Measurements from ENCODE around the gene CRIP2.

CRIP2 gene

DNA sequence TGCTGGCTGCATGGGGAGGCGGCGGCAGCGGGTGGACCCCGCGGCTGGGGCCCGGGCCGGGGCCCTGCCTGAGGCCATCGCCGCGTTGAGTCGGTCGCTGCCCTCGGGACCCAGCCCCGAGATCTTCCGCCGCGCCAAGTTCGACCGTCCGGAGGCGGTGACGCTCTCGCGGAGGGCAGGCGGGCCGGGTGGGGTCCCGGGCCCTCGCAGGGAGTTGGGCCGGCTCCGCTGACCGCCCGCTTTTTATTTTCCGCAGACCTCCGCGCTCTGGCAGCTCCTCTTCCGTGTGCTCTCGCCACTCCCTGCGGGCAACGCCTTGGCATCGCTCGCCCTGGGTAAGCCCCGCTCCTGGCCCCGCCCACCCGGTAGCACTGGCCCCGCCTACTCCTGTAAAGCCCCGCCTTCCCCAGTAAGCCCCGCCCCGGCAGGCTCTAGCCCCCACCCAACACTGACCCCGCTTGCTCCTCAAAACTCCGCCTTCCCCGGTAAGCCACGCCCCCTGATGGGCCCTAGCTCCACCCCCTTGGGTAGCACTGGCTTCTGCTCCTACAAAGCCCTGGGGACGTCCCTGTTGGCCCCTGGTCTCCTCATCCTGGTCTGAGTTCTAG lies 16.8 kb downstream of the CRIP2 start:
- no peak overlapping the region for H3K9ac ChIP-seq (ENCODE audit: low read length)
- H2AK5ac ChIP-seq (ENCODE audit: low read length), result no peak overlapping the region
- H2BK5ac ChIP-seq (ENCODE audit: low read depth, low read length, poor library complexity), result peak overlapping the region; percentile 49
- peak; percentile 77 for DNase-seq
- H3K4me3 ChIP-seq (ENCODE audit: low read depth, low read length), result peak overlapping the region; percentile 76
- peak overlapping the region; percentile 42 for H3K14ac ChIP-seq (ENCODE audit: low read length)
- peak overlapping the region; percentile 58 for H2AFZ ChIP-seq (ENCODE audit: insufficient read depth, low read length, poor library complexity)
- H3K79me2 ChIP-seq (ENCODE audit: control insufficient read depth, insufficient read depth, low read length, poor library complexity), result peaks cover 2% of the 10 kb centered on the region
- H4K91ac ChIP-seq (ENCODE audit: low read depth, low read length), result peak overlapping the region; percentile 13
- H3K18ac ChIP-seq (ENCODE audit: low read length), result no peak overlapping the region
- H3K36me3 ChIP-seq (ENCODE audit: control insufficient read depth in 1 of 2, insufficient read depth in 2 of 2, low read length in 2 of 2), result peaks cover 3 to 4% of the 10 kb centered on the region in 2 experiments
- H3K27me3 ChIP-seq (ENCODE audit: insufficient read depth, low read length), result peaks cover 16% of the 10 kb centered on the region
- H3K4ac ChIP-seq (ENCODE audit: low read depth, low read length), result no peak overlapping the region
- no CpG with 5 or more reads among the region's 53 CpGs for WGBS (ENCODE audit: extremely low coverage, insufficient coverage, insufficient read length)
- H3K9me3 ChIP-seq (ENCODE audit: insufficient read depth, low read depth, low read length), result peaks cover 17% of the 10 kb centered on the region
- peak overlapping the region; percentile 65 for H3K4me2 ChIP-seq (ENCODE audit: low read length)
- no peak overlapping the region for H3K23ac ChIP-seq (ENCODE audit: low read length)
- peaks cover 10% of the 10 kb centered on the region for H3K79me1 ChIP-seq (ENCODE audit: low read length)
- H3K4me1 ChIP-seq (ENCODE audit: control insufficient read depth in 1 of 2, insufficient read depth in 2 of 2, low read length in 2 of 2), result peaks cover 13 to 26% of the 10 kb centered on the region in 2 experiments
- no peak overlapping the region for H2BK12ac ChIP-seq (ENCODE audit: low read length)
- H3K27ac ChIP-seq (ENCODE audit: low read depth, low read length), result peak overlapping the region; percentile 42
- H2BK120ac ChIP-seq (ENCODE audit: insufficient read depth, low read length, poor library complexity), result peak overlapping the region; percentile 49
- peak overlapping the region; percentile 49 for H4K12ac ChIP-seq (ENCODE audit: low read depth, low read length)
- peak overlapping the region; percentile 42 for H4K8ac ChIP-seq (ENCODE audit: low read depth, low read length)

DNA sequence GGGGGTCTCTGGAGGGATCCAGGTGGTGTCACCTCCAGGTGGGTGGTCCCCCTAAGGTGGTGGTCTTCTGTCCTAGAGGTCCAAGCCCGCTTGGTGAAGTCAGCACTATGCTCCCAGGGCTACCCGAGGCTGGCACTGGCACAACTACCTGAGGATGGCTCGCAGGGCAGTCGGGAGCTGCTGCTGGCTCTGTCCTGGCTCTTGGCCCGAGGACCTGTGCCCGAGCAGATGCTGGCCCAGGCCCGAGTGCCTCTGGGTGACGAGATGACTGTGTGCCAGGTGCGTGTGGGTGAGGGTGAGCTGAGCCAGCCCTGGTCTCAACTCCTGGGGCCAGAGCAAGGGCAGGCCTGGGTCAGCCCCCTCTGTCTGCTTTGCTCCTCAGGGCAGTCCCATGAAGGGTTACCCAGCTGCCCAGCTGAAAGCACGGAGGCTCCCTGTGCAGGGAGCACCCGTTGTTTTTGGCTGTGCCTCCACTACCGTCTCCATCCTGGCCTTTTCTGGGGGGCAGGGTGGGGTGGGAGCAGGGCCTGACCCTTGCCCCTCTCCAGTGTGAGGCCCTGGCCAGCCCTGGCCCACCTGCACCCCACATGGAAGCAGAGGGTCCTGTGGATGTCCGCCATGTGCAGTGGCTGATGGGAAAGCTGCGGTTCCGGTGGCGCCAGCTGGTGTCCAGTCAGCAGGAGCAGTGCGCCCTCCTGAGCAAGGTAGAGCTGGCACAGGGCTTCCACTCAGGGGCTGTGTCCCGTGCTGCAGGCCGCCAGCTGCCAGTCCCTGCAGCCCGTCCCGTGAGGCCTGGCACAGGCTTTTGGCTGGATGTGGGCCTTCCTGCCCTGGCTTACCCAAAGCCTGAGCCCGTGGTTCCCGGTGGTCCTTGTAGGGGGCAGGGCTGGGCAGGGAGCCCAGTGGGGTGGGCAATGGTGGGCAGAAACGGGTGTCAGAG lies 17.7 kb downstream of the CRIP2 start:
- DNase-seq, result no peak
- no peak overlapping the region for H4K8ac ChIP-seq (ENCODE audit: low read depth, low read length)
- no peak overlapping the region for H3K23ac ChIP-seq (ENCODE audit: low read length)
- peaks cover 2% of the 10 kb centered on the region for H3K79me2 ChIP-seq (ENCODE audit: control insufficient read depth, insufficient read depth, low read length, poor library complexity)
- peaks cover 3 to 4% of the 10 kb centered on the region in 2 experiments for H3K36me3 ChIP-seq (ENCODE audit: control insufficient read depth in 1 of 2, insufficient read depth in 2 of 2, low read length in 2 of 2)
- no peak overlapping the region for H2BK12ac ChIP-seq (ENCODE audit: low read length)
- H3K9ac ChIP-seq (ENCODE audit: low read length), result no peak overlapping the region
- H2BK5ac ChIP-seq (ENCODE audit: low read depth, low read length, poor library complexity), result no peak overlapping the region
- H3K4ac ChIP-seq (ENCODE audit: low read depth, low read length), result no peak overlapping the region
- H3K27ac ChIP-seq (ENCODE audit: low read depth, low read length), result no peak overlapping the region
- H3K4me3 ChIP-seq (ENCODE audit: low read depth, low read length), result no peak overlapping the region
- no peak overlapping the region for H2AK5ac ChIP-seq (ENCODE audit: low read length)
- no peak overlapping the region for H3K18ac ChIP-seq (ENCODE audit: low read length)
- H3K27me3 ChIP-seq (ENCODE audit: insufficient read depth, low read length), result peaks cover 8% of the 10 kb centered on the region
- H4K12ac ChIP-seq (ENCODE audit: low read depth, low read length), result peak overlapping the region; percentile 22
- H3K79me1 ChIP-seq (ENCODE audit: low read length), result peaks cover 7% of the 10 kb centered on the region
- no peak overlapping the region for H2BK120ac ChIP-seq (ENCODE audit: insufficient read depth, low read length, poor library complexity)
- H3K4me2 ChIP-seq (ENCODE audit: low read length), result peak overlapping the region; percentile 15
- no CpG with 5 or more reads among the region's 24 CpGs for WGBS (ENCODE audit: extremely low coverage, insufficient coverage, insufficient read length)
- peaks cover 12 to 23% of the 10 kb centered on the region in 2 experiments for H3K4me1 ChIP-seq (ENCODE audit: control insufficient read depth in 1 of 2, insufficient read depth in 2 of 2, low read length in 2 of 2)
- H3K14ac ChIP-seq (ENCODE audit: low read length), result no peak overlapping the region
- no peak overlapping the region for H4K91ac ChIP-seq (ENCODE audit: low read depth, low read length)
- H2AFZ ChIP-seq (ENCODE audit: insufficient read depth, low read length, poor library complexity), result no peak overlapping the region
- peaks cover 19% of the 10 kb centered on the region for H3K9me3 ChIP-seq (ENCODE audit: insufficient read depth, low read depth, low read length)

DNA sequence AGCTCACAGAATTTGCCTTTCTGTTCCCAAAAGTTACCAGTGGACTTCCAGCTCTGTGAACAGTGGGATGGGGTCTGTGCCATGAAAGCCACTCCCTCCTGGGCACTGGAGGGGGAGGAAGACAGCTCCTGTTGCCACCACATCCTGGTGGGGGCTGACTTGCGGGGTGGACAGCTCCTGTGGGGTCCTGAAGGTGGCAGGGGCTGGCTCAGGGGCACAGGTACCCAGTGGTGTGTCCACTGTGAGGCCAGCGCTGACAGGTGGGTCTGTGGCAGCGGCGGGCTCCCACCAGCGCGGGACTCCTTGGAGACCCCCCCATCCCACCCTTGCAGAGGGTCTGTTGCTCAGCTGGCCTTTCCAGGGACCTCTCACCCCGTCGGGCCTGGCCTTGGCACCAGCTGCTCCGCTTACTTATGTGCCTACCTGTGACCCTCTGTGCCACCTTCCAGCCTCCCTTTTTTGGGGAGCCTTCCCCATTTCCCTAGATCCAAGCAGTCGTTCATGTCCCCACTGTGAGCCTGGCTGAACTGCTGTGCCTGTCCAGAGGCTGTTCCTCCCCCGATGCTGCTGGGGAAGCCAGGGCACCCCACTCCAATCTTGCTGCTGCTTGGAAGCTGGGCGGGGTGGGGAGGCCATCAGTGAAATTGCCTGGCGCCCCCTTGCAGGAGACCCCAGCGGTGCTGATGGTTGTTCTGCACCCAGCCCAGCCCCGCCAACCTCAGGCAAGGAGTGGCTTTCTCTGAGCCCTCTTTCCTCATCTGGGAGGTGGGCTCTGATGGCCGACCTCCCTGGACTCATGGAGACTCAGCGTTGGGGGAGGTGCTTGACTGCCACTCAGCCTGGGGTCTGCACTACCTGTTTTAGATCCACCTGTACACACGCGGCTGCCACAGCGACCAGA lies 18.6 kb downstream of the CRIP2 start:
- no peak overlapping the region for H4K91ac ChIP-seq (ENCODE audit: low read depth, low read length)
- H2BK120ac ChIP-seq (ENCODE audit: insufficient read depth, low read length, poor library complexity), result no peak overlapping the region
- no peak overlapping the region for H3K4me2 ChIP-seq (ENCODE audit: low read length)
- no CpG with 5 or more reads among the region's 20 CpGs for WGBS (ENCODE audit: extremely low coverage, insufficient coverage, insufficient read length)
- H3K27me3 ChIP-seq (ENCODE audit: insufficient read depth, low read length), result no peaks in the 10 kb centered on the region
- no peak overlapping the region for H3K23ac ChIP-seq (ENCODE audit: low read length)
- H3K36me3 ChIP-seq (ENCODE audit: control insufficient read depth in 1 of 2, insufficient read depth in 2 of 2, low read length in 2 of 2), result peaks cover 3 to 6% of the 10 kb centered on the region in 2 experiments
- H3K4me3 ChIP-seq (ENCODE audit: low read depth, low read length), result no peak overlapping the region
- no peak overlapping the region for H2AFZ ChIP-seq (ENCODE audit: insufficient read depth, low read length, poor library complexity)
- H3K4ac ChIP-seq (ENCODE audit: low read depth, low read length), result no peak overlapping the region
- peaks cover 2% of the 10 kb centered on the region for H3K79me2 ChIP-seq (ENCODE audit: control insufficient read depth, insufficient read depth, low read length, poor library complexity)
- H3K14ac ChIP-seq (ENCODE audit: low read length), result no peak overlapping the region
- peaks cover 10 to 16% of the 10 kb centered on the region in 2 experiments for H3K4me1 ChIP-seq (ENCODE audit: control insufficient read depth in 1 of 2, insufficient read depth in 2 of 2, low read length in 2 of 2)
- no peak overlapping the region for H2BK5ac ChIP-seq (ENCODE audit: low read depth, low read length, poor library complexity)
- H2AK5ac ChIP-seq (ENCODE audit: low read length), result no peak overlapping the region
- H4K8ac ChIP-seq (ENCODE audit: low read depth, low read length), result no peak overlapping the region
- no peak overlapping the region for H3K27ac ChIP-seq (ENCODE audit: low read depth, low read length)
- peaks cover 21% of the 10 kb centered on the region for H3K9me3 ChIP-seq (ENCODE audit: insufficient read depth, low read depth, low read length)
- no peak overlapping the region for H4K12ac ChIP-seq (ENCODE audit: low read depth, low read length)
- H3K79me1 ChIP-seq (ENCODE audit: low read length), result peaks cover 6% of the 10 kb centered on the region
- H2BK12ac ChIP-seq (ENCODE audit: low read length), result no peak overlapping the region
- no peak for DNase-seq
- H3K18ac ChIP-seq (ENCODE audit: low read length), result no peak overlapping the region
- no peak overlapping the region for H3K9ac ChIP-seq (ENCODE audit: low read length)
